ENCODE measurements around the gene MTHFD1L.
"Not testable (repeated sequence)": the region's sequence is repeated elsewhere in the genome, so short reads cannot be mapped to it uniquely, and the experiment has no call there.

DNA sequence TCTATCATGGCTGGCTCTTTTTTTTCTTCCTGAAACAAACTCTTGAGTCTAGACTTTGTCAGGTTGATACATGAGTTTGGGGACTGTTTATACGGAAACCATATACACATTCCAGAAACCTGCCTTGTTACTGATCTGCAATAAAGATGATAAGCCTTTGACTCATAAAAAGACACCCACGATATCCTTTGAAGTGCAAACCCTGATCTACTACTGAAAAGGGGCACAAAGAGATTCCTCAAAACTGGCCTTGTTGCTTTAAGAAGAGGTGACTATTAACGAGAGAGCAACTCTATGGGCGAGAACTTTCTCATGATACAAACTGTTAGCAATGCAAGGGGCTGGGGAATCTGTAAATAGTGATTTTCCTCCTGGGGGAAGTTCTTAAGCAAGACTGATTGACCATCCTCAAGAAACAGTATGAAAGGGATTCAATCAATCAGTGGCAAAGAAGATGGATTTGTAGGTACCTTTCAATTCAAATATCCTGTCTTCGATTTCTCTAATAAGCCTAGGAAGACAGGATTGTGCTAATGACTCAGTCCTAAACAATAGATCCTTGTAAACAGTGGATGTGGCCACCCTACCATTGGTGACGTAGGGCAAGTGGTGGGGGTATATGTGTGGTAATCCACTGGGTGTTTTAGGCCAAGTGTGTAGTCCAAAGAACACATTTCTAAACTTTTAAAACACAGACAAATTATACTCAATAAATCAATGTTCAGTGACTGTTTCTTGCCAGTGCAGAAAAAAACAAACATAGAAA lies 260.3 kb downstream of the MTHFD1L start:
- not testable (repeated sequence) for TF ChIP-seq CTCF, POLR2A (IDR thresholded peaks at IDR 0.05)

Measured in body of pancreas (tissue), 4 donors.